ENCODE results near the gene FAM169A. TPM values are rescaled to one million over a fixed set of nuclear protein-coding genes. Genes with fewer than 3 reads are reported as not detected.

Gene FAM169A
- total RNA-seq, 1 donor from 2014 or later: 1.1 TPM

GRCh38 chr5:74850789-74851425 is 15.3 kb downstream of the FAM169A start:
- DNase-seq (no peak), ATAC-seq (no peak)
- Histone ChIP-seq H3K27ac (no peak overlapping the region), H3K9me3 (no peaks in the 10 kb centered on the region), H3K27me3 (ENCODE audit: low read depth) (no peaks in the 10 kb centered on the region), H3K36me3 (no peaks in the 10 kb centered on the region), H3K4me1 (no peaks in the 10 kb centered on the region), H3K4me3 (no peak overlapping the region)
- TF ChIP-seq CTCF (IDR thresholded peaks at IDR 0.05): no peak
- intact Hi-C loops (cut with DNase I): no loop called here

DNA sequence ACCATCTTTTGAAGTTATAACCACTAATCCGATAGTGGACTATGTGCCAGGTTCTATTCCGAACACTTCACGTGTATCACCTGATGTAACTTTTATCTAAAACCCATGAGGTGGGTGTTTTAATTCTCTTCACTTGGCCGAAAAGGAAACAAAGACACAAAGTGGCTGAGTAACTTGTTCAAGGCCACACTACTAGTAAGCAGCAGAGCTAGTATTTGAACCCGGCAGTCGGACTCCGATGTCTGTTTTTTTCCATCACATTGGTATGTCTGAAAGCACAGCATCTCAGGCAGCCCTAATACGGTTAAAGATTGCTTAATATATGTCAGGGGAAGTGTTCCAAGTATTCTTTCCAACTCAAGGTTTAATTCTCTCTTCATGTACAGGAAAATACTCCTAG is 16.2 kb downstream of the FAM169A start:
- intact Hi-C loops (cut with DNase I): no loop called here
- TF ChIP-seq CTCF (IDR thresholded peaks at IDR 0.05): no peak
- ATAC-seq (no peak), DNase-seq (no peak)
- no peaks in the 10 kb centered on the region for H3K27me3 ChIP-seq (ENCODE audit: low read depth)
- H3K4me3 ChIP-seq: no peak overlapping the region
- no peaks in the 10 kb centered on the region for H3K36me3 ChIP-seq
- H3K9me3 ChIP-seq: no peaks in the 10 kb centered on the region
- H3K27ac ChIP-seq: no peak overlapping the region
- no peaks in the 10 kb centered on the region for H3K4me1 ChIP-seq

DNA sequence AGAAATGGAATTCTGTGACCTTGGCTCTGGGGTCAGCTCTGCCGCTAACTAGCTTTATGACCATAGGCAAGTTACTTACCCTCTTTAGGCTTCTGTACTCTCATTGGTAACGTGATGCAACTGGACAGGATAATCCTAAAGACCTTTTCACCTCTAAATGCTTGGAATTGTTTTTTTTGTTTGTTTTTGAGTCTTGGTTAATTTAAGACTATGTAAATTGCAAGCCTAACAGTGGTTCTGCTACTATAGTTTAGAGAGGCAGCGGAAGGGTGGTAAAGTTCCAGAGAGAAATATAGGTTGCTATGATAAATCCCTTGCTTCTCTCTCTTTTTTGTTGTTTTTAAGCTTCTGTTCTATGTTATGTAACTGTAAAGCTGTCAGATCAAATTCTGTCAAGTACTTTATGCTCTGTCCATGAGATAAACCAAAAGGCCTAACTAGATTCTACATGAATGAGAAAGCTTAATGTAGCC is 17.6 kb downstream of the FAM169A start:
- TF ChIP-seq CTCF (IDR thresholded peaks at IDR 0.05): no peak
- Histone ChIP-seq H3K36me3 (no peaks in the 10 kb centered on the region), H3K27ac (no peak overlapping the region), H3K9me3 (no peaks in the 10 kb centered on the region), H3K4me3 (no peak overlapping the region), H3K4me1 (no peaks in the 10 kb centered on the region), H3K27me3 (ENCODE audit: low read depth) (no peaks in the 10 kb centered on the region)
- DNase-seq (no peak), ATAC-seq (no peak)
- intact Hi-C loops (cut with DNase I): no loop called here

DNA sequence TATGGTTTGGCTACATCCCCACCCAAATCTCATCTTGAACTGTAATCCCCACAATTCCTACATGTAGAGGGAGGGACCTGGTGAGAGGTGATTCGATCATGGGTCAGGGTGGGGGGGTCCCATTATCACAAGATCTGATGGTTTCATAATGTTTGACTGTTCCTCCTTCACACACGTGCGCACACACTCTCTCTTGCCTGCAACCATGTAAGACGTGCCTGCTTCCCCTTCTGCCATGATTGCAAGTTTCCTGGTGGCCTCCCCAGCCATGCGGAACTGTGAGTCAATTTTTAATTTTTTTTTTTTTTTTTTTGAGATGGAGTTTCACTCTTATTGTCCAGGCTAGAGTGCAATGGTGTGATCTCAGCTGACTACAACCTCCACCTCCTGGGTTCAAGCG is 27.0 kb downstream of the FAM169A start:
- Histone ChIP-seq H3K27ac (no peak overlapping the region), H3K9me3 (no peaks in the 10 kb centered on the region), H3K36me3 (no peaks in the 10 kb centered on the region), H3K27me3 (ENCODE audit: low read depth) (no peaks in the 10 kb centered on the region), H3K4me1 (no peaks in the 10 kb centered on the region), H3K4me3 (no peak overlapping the region)
- ATAC-seq: no peak
- no peak for DNase-seq
- intact Hi-C loops (cut with DNase I): no loop called here
- no peak for TF ChIP-seq CTCF (IDR thresholded peaks at IDR 0.05)

GRCh38 chr5:74838262-74838661 is 27.9 kb downstream of the FAM169A start:
- no peaks in the 10 kb centered on the region for H3K36me3 ChIP-seq
- no peaks in the 10 kb centered on the region for H3K27me3 ChIP-seq (ENCODE audit: low read depth)
- ATAC-seq: no peak
- no peak for DNase-seq
- TF ChIP-seq CTCF (IDR thresholded peaks at IDR 0.05): no peak
- no peaks in the 10 kb centered on the region for H3K9me3 ChIP-seq
- intact Hi-C loops (cut with DNase I): no loop called here
- no peaks in the 10 kb centered on the region for H3K4me1 ChIP-seq
- H3K4me3 ChIP-seq: no peak overlapping the region
- H3K27ac ChIP-seq: no peak overlapping the region

Data from lower lobe of right lung (tissue), 2 donors.